GM21390 (cell line): Measurements from ENCODE around the gene ACVR1B.
"Not testable (repeated sequence)": the region's sequence is repeated elsewhere in the genome, so short reads cannot be mapped to it uniquely, and the experiment has no call there.

Experiments used
- ATAC-seq: cut with Tn5 transposase; IDR thresholded peaks from one replicate; pipeline ENCODE4 v1.9.1; 2021; ENCODE audit not compliant: unreplicated experiment

ACVR1B gene

GRCh38 chr12:51969643-51970042 is 18.1 kb downstream of the ACVR1B start:
- no peak for ATAC-seq

GRCh38 chr12:51970904-51971646 is 19.6 kb downstream of the ACVR1B start:
- ATAC-seq: peak; percentile 85

- peak; percentile 48 for ATAC-seq
These were observed 20.4 kb downstream of the ACVR1B start for GRCh38 chr12:51971679-51972421.

- no peak for ATAC-seq
These were observed 20.9 kb downstream of the ACVR1B start for GRCh38 chr12:51972422-51972812.

- ATAC-seq: no peak
These were observed 21.4 kb downstream of the ACVR1B start for GRCh38 chr12:51972849-51973273.

GRCh38 chr12:51973560-51973959 is 22.1 kb downstream of the ACVR1B start:
- no peak for ATAC-seq

- ATAC-seq: no peak
These were observed 23.1 kb downstream of the ACVR1B start for GRCh38 chr12:51974646-51975045.

- ATAC-seq: no peak
These were observed 23.7 kb downstream of the ACVR1B start for GRCh38 chr12:51975196-51975595.

- no peak for ATAC-seq
These were observed 25.1 kb downstream of the ACVR1B start for GRCh38 chr12:51976376-51977160.

GRCh38 chr12:51977320-51977753 is 25.8 kb downstream of the ACVR1B start:
- no peak for ATAC-seq

- ATAC-seq: not testable (repeated sequence)
These were observed 27.8 kb downstream of the ACVR1B start for GRCh38 chr12:51979306-51979705.

GRCh38 chr12:51980051-51980808 is 28.7 kb downstream of the ACVR1B start:
- ATAC-seq: peak; percentile 49

- ATAC-seq: no peak
These were observed 29.3 kb downstream of the ACVR1B start for GRCh38 chr12:51980809-51981127.

GRCh38 chr12:51984657-51985056 is 33.2 kb downstream of the ACVR1B start:
- ATAC-seq: no peak

- ATAC-seq: no peak
These were observed 33.8 kb downstream of the ACVR1B start for GRCh38 chr12:51985154-51985835.

GRCh38 chr12:51986834-51987233 is 35.3 kb downstream of the ACVR1B start:
- no peak for ATAC-seq

GRCh38 chr12:51992246-51992645 is 40.7 kb downstream of the ACVR1B start:
- no peak for ATAC-seq

GRCh38 chr12:51994539-51994820 is 43.0 kb downstream of the ACVR1B start:
- ATAC-seq: no peak

- ATAC-seq: no peak
These were observed 43.5 kb downstream of the ACVR1B start for GRCh38 chr12:51994959-51995358.

GRCh38 chr12:51997136-51997535 is 45.6 kb downstream of the ACVR1B start:
- no peak for ATAC-seq
